GM12892 (cell line): ENCODE measurements around the gene PHF11.

ENCODE experiments used
- POLR2A ChIP-seq: IDR thresholded peaks from 2 replicates; pipeline ENCODE4 v1.6.1; 2011; ENCODE audit warnings: low read depth, low read length, control low read depth
- POLR2AphosphoS5 ChIP-seq: IDR thresholded peaks from 2 replicates; pipeline ENCODE4 v1.6.1; 2011; ENCODE audit warnings: low read depth, low read length, control low read depth

DNA sequence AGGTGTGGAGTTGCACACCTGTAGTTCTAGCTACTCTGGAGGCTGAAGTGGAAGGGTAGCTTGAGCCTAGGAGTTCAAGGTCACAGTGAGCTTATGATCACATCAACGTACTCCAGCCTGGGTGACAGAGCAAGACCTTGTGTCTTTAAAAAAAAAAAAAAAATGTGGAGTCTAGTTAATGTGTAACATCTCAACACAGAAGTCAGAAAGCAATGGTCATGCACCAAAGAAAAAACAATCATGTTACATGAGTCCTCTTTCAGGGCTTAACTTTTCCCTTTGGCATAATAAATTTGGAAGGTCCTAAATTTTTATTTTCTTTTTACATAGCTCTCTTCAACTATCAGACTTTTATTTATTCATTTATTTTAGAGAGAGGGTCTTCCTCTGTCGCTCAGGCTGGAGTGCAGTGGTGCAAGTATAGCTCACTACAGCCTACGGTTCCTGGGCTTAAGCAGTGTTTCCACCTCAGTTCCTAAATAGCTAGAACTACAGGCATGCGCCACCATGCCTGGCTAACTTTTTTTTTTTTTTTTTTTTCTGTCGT is 29.4 kb upstream of the PHF11 start:
- TF ChIP-seq POLR2A (no peak), POLR2AphosphoS5 (no peak)
